Measurements from ENCODE around the gene PLXND1. TPM values are rescaled to one million over a fixed set of nuclear protein-coding genes. Genes with fewer than 3 reads are reported as not detected.

PLXND1 gene
- total RNA-seq, 4 donors from 2014 or later = 50.5 to 89.9 (median 76.6) TPM

DNA sequence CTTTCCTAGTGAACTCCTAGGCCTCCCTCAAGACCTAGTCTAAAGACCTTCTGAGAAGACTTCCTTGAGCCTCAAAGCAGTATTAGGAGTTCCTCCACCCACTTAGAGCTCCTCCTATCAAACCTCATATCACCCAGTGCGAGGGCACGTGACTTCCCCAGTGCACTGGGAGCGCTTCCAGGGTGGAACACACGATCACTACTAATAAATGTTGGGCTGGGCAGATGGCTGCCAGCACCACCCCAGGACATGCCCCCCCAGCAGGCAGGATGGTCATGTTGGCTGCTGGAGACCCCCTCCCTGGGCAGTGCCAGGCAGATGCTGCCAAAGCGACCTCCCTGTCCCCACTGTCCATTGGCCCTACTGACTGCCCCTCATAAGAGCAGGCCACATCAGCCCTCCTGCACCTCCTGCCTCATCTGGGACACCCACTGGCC, 8.5 kb upstream of the PLXND1 start:
- peak overlapping the region; percentile 43 to 70 (median 54) for H3K27ac ChIP-seq (replicated peaks in 1 of 4)

GRCh38 chr3:129614435-129614834, 8.0 kb upstream of the PLXND1 start:
- Histone ChIP-seq H3K4me1 (peaks cover 75 to 89% (median 87%) of the 10 kb centered on the region in 4 donors), H3K27me3 (no peaks in the 10 kb centered on the region), H3K9me3 (no peaks in the 10 kb centered on the region), H3K36me3 (no peaks in the 10 kb centered on the region), H3K4me3 (no peak overlapping the region), H3K27ac (replicated peaks in 1 of 4) (peak overlapping the region in 3 of 4 donors; percentile 18 to 70 (median 43))
- TF ChIP-seq EP300 (IDR thresholded peaks at IDR 0.05) = no peak
- TF ChIP-seq POLR2A (IDR thresholded peaks at IDR 0.05; ENCODE audit: low read depth) = no peak
- TF ChIP-seq POLR2AphosphoS5 (IDR thresholded peaks at IDR 0.05) = no peak
- no peak for TF ChIP-seq CTCF (IDR thresholded peaks at IDR 0.05)
- DNase-seq (ENCODE audit: extremely low spot score) = no peak
- 100% methylated on average over 2 of the region's 9 CpGs for WGBS
- intact Hi-C loops (cut with DNase I) = no loop called here

More for the DNA sequence above, 8.5 kb upstream of the PLXND1 start:
- H3K4me3 ChIP-seq = no peak overlapping the region
- no peak for DNase-seq (ENCODE audit: extremely low spot score)
- intact Hi-C loops (cut with DNase I) = no loop called here
- no peaks in the 10 kb centered on the region for H3K9me3 ChIP-seq
- H3K36me3 ChIP-seq = no peaks in the 10 kb centered on the region
- no peaks in the 10 kb centered on the region for H3K27me3 ChIP-seq
- H3K4me1 ChIP-seq = peaks cover 78 to 91% (median 87%) of the 10 kb centered on the region in 4 donors
- WGBS = 68% methylated on average over 4 of the region's 5 CpGs
- TF ChIP-seq POLR2AphosphoS5 (IDR thresholded peaks at IDR 0.05) (peak; percentile 48 to 51), POLR2A (IDR thresholded peaks at IDR 0.05; ENCODE audit: low read depth) (no peak)

DNA sequence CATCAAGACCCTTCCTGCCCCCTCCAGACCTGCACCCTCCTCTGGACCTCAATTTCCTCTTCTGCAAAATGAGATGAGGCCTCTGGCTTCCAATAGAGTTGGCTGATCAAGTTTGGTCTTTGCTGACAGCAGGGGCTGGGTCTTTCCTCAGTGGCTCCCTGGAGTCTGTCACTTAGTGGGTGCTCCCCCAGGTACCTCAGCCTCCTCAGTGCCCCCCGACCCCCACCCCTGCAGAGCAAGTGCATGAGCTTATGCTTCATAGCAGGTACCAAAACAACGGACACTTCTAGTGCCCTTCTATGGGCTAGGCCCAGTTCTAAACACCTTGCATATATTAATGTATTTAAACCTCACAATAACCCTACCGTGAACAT, 6.9 kb upstream of the PLXND1 start:
- no peaks in the 10 kb centered on the region for H3K9me3 ChIP-seq
- TF ChIP-seq EP300 (IDR thresholded peaks at IDR 0.05) (no peak), CTCF (IDR thresholded peaks at IDR 0.05) (no peak)
- peaks cover 75 to 89% (median 87%) of the 10 kb centered on the region in 4 donors for H3K4me1 ChIP-seq
- 79% methylated on average over 3 of the region's 3 CpGs for WGBS
- H3K27me3 ChIP-seq = no peaks in the 10 kb centered on the region
- no peak overlapping the region for H3K4me3 ChIP-seq
- no peak for DNase-seq (ENCODE audit: extremely low spot score)
- intact Hi-C loops (cut with DNase I) = no loop called here
- H3K36me3 ChIP-seq = no peaks in the 10 kb centered on the region
- H3K27ac ChIP-seq (replicated peaks in 1 of 4) = peak overlapping the region in 2 of 4 donors; percentile 59 to 60

DNA sequence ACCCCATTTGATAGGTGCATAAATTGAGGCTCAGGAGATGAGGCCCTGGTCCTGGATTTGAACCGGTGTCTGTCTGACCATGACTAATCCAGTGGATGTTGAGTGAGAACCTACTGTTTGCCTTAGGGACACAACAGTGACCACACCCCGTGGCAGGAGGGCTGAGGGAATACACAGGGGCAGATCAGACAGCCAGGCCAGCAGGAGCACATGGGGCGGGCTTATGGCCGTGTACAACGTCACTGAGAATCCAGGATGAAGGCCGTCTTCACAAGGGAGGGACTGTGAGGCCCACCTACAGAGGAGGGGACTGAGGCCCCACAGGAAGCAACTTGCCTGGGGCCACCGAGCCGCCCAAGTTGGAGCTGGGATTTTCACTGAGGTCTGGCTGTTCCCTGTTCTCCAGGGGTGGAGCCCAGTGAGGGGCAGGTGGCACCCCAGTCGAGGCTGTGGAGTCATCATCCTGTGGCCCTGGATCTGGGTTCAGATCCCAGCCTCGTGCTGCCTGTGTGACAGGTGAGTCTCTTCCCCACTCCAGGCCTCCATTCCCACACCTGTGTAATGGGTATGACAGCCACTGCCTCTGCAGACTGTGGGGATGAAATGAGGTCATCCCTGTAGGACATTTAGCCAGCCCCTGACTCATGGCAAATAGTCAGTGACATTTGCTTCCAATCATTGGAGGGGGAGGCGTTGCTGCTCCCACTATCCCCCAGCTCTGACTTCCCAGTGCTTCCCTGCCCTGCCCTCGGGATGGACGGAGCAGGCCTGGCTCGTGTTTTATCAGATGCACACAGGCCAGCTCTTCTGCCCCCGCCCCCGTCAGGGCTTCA, 6.3 kb upstream of the PLXND1 start:
- H3K9me3 ChIP-seq = no peaks in the 10 kb centered on the region
- TF ChIP-seq POLR2AphosphoS5 (IDR thresholded peaks at IDR 0.05) (no peak), POLR2A (IDR thresholded peaks at IDR 0.05; ENCODE audit: low read depth) (no peak), EP300 (IDR thresholded peaks at IDR 0.05) (no peak), CTCF (IDR thresholded peaks at IDR 0.05) (no peak)
- peak overlapping the region; percentile 59 to 68 (median 60) for H3K27ac ChIP-seq (replicated peaks in 1 of 4)
- H3K4me1 ChIP-seq = peaks cover 75 to 89% (median 87%) of the 10 kb centered on the region in 4 donors
- intact Hi-C loops (cut with DNase I) = no loop called here
- 50% methylated on average over 11 of the region's 16 CpGs for WGBS
- no peak overlapping the region for H3K4me3 ChIP-seq
- no peak for DNase-seq (ENCODE audit: extremely low spot score)
- no peaks in the 10 kb centered on the region for H3K27me3 ChIP-seq
- H3K36me3 ChIP-seq = no peaks in the 10 kb centered on the region

- intact Hi-C loops (cut with DNase I) = no loop called here
- no peaks in the 10 kb centered on the region for H3K36me3 ChIP-seq
- 48% methylated on average over 19 of the region's 25 CpGs for WGBS
- peak overlapping the region; percentile 59 to 68 (median 60) for H3K27ac ChIP-seq (replicated peaks in 1 of 4)
- H3K9me3 ChIP-seq = no peaks in the 10 kb centered on the region
- no peak for TF ChIP-seq CTCF (IDR thresholded peaks at IDR 0.05)
- TF ChIP-seq POLR2AphosphoS5 (IDR thresholded peaks at IDR 0.05) = peak in 1 of 2 donors; percentile 35
- no peak for DNase-seq (ENCODE audit: extremely low spot score)
- H3K4me3 ChIP-seq = no peak overlapping the region
- no peaks in the 10 kb centered on the region for H3K27me3 ChIP-seq
- H3K4me1 ChIP-seq = peaks cover 76 to 89% (median 88%) of the 10 kb centered on the region in 4 donors
Measured at GRCh38 chr3:129611812-129612533, 5.5 kb upstream of the PLXND1 start.
